HL-60/S4 (cell line): ENCODE data around the gene EHD3.
"Not testable (repeated sequence)": the region's sequence is repeated elsewhere in the genome, so short reads cannot be mapped to it uniquely, and the experiment has no call there.

Source experiments
- in situ Hi-C: fragments of 300-500 bp; cut with MboI; formaldehyde crosslinking; loops from 2 replicates; pipeline ENCODE4 v1.14.3; 2022; ENCODE audit warnings: low sequenced_read_pairs

EHD3 gene

GRCh38 chr2:31282634-31283033 is 48.7 kb downstream of the EHD3 start:
- in situ Hi-C loops: no loop called here

GRCh38 chr2:31283193-31283919 is 49.4 kb downstream of the EHD3 start:
- in situ Hi-C loops: not testable (repeated sequence)

GRCh38 chr2:31284107-31284506 is 50.2 kb downstream of the EHD3 start:
- in situ Hi-C loops: no loop called here

- in situ Hi-C loops: no loop called here
Observed at GRCh38 chr2:31286230-31286629, 52.3 kb downstream of the EHD3 start.

GRCh38 chr2:31286961-31287550 is 53.1 kb downstream of the EHD3 start:
- in situ Hi-C loops: no loop called here

GRCh38 chr2:31287654-31288053 is 53.7 kb downstream of the EHD3 start:
- in situ Hi-C loops: no loop called here

- in situ Hi-C loops: no loop called here
Observed at GRCh38 chr2:31294196-31294595, 60.2 kb downstream of the EHD3 start.

- in situ Hi-C loops: no loop called here
Observed at GRCh38 chr2:31296641-31297287, 62.8 kb downstream of the EHD3 start.

- in situ Hi-C loops: no loop called here
Observed at GRCh38 chr2:31297751-31298150, 63.8 kb downstream of the EHD3 start.

- in situ Hi-C loops: no loop called here
Observed at GRCh38 chr2:31299547-31299946, 65.6 kb downstream of the EHD3 start.

GRCh38 chr2:31300309-31300708 is 66.4 kb downstream of the EHD3 start:
- in situ Hi-C loops: no loop called here

GRCh38 chr2:31302940-31303563 is 69.1 kb downstream of the EHD3 start:
- in situ Hi-C loops: no loop called here

GRCh38 chr2:31304816-31305215 is 70.9 kb downstream of the EHD3 start:
- in situ Hi-C loops: no loop called here

- in situ Hi-C loops: no loop called here
Observed at GRCh38 chr2:31312898-31313297, 78.9 kb downstream of the EHD3 start.

- in situ Hi-C loops: no loop called here
Observed at GRCh38 chr2:31314761-31315160, 80.8 kb downstream of the EHD3 start.

- in situ Hi-C loops: no loop called here
Observed at GRCh38 chr2:31317396-31317795, 83.4 kb downstream of the EHD3 start.

- in situ Hi-C loops: no loop called here
Observed at GRCh38 chr2:31318361-31319336, 84.7 kb downstream of the EHD3 start.
